H1 (cell line): Measurements from ENCODE around the gene CBLC. TPM values are rescaled to one million over a fixed set of nuclear protein-coding genes. Genes with fewer than 3 reads are reported as not detected.

Experiments
- CTCF ChIA-PET: fragments of 300-600 bp; sonication (Branson Sonifier 250); formaldehyde crosslinking; loops from one replicate; lab custom pipeline; 2021; ENCODE audit not compliant: partially characterized antibody; lab: Charles Lee
- POLR2A ChIA-PET: fragments of 300-600 bp; sonication (Branson Sonifier 250); formaldehyde crosslinking; loops from one replicate; lab custom pipeline; 2021; ENCODE audit warnings: inconsistent platforms; ENCODE audit not compliant: partially characterized antibody; lab: Charles Lee
- DNase-seq, 2 experiments: peaks; one replicate each; pipeline versions ENCODE4 v3.0.0 to v3.0.0-alpha.2; 2010 to 2022; ENCODE audit warnings: low spot score in 2 of 2, low read depth in 1 of 2, mixed read lengths in 1 of 2
- FAIRE-seq: peaks from 2 replicates; lab custom pipeline; 2011; peaks lifted over from hg19 to GRCh38; lab: Jason Lieb, UNC
- H2AFZ ChIP-seq: 2 replicates; pipeline ENCODE4 v1.8.1; 2012; ENCODE audit warnings: low read length, inconsistent platforms
- H2AK5ac ChIP-seq: 2 replicates; pipeline ENCODE4 v1.6.1; 2013; ENCODE audit warnings: low read depth, low read length
- H2BK120ac ChIP-seq: replicated peaks from 2 replicates; pipeline ENCODE3; 2013; ENCODE audit warnings: low read depth, low read length, inconsistent platforms
- H2BK12ac ChIP-seq: 2 replicates; pipeline ENCODE4 v1.6.1; 2013; ENCODE audit warnings: low read depth, low read length
- H2BK15ac ChIP-seq: 2 replicates; pipeline ENCODE4 v1.6.1; 2013; ENCODE audit warnings: low read length
- H2BK20ac ChIP-seq: 2 replicates; pipeline ENCODE4 v1.6.1; 2013; ENCODE audit warnings: low read length
- H2BK5ac ChIP-seq: 2 replicates; pipeline ENCODE4 v1.6.1; 2013; ENCODE audit warnings: low read depth, low read length
- H3K14ac ChIP-seq: 2 replicates; pipeline ENCODE4 v1.6.1; 2013; ENCODE audit warnings: inconsistent platforms; ENCODE audit not compliant: insufficient read length
- H3K18ac ChIP-seq: 2 replicates; pipeline ENCODE4 v1.6.1; 2013; ENCODE audit warnings: low read length; ENCODE audit errors: extremely low read depth
- H3K23ac ChIP-seq: 2 replicates; pipeline ENCODE4 v1.6.1; 2013; ENCODE audit warnings: inconsistent platforms; ENCODE audit not compliant: insufficient read length
- H3K23me2 ChIP-seq: 2 replicates; pipeline ENCODE4 v1.6.1; 2013; ENCODE audit warnings: low read depth, low read length
- H3K27ac ChIP-seq: 2 replicates; pipeline ENCODE4 v1.6.1; 2011; ENCODE audit warnings: low read depth, low read length, inconsistent platforms
- H3K27me3 ChIP-seq, 4 experiments: replicated peaks in 1 of 4; 1 replicate in 1 of 4; 2 replicates in 3 of 4; pipeline versions ENCODE4 v1.6.1 to v1.8.1; 2011 to 2013; ENCODE audit warnings: low read length in 3 of 4, mild to moderate bottlenecking in 3 of 4, inconsistent platforms in 2 of 4, mixed read lengths in 2 of 4, moderate library complexity in 1 of 4; ENCODE audit not compliant: control insufficient read depth in 3 of 4, insufficient read depth in 3 of 4; ENCODE audit errors: extremely low read depth in 1 of 4
- H3K36me3 ChIP-seq, 4 experiments: 2 replicates each; pipeline versions ENCODE4 v1.6.1 to v1.8.1; 2011 to 2013; ENCODE audit warnings: mild to moderate bottlenecking in 4 of 4, low read length in 3 of 4, moderate library complexity in 2 of 4, control low read depth in 1 of 4, inconsistent platforms in 1 of 4; ENCODE audit not compliant: insufficient read depth in 4 of 4, control insufficient read depth in 2 of 4
- H3K4ac ChIP-seq: replicated peaks from 2 replicates; pipeline ENCODE3; 2013; ENCODE audit warnings: low read length, low read depth, mixed read lengths, inconsistent platforms; ENCODE audit not compliant: insufficient read length
- H3K4me1 ChIP-seq, 4 experiments: replicated peaks in 1 of 4; 1 replicate in 1 of 4; 2 replicates in 3 of 4; pipeline versions ENCODE4 v1.6.1 to v1.8.1; 2011 to 2013; ENCODE audit warnings: low read length in 3 of 4, inconsistent platforms in 2 of 4, mixed read lengths in 1 of 4; ENCODE audit not compliant: insufficient read depth in 4 of 4, control insufficient read depth in 3 of 4
- H3K4me2 ChIP-seq, 2 experiments: 2 replicates each; pipeline versions ENCODE4 v1.6.1 to v1.8.1; 2011 to 2013; ENCODE audit warnings: low read depth in 2 of 2, low read length in 2 of 2, control low read depth in 1 of 2, inconsistent platforms in 1 of 2, mild to moderate bottlenecking in 1 of 2; ENCODE audit not compliant: insufficient read depth in 1 of 2
- H3K4me3 ChIP-seq, 4 experiments: fragments of 200-600, 300-600 bp in 1 of 4; sonication (generic), shearing (Covaris generic), sonication (Bioruptor Twin) in 1 of 4; 2 replicates each; pipeline versions ENCODE4 v1.5.1 to v1.8.1; 2011 to 2016; ENCODE audit warnings: low read length in 4 of 4, low read depth in 3 of 4, control low read depth in 2 of 4, inconsistent platforms in 2 of 4, mild to moderate bottlenecking in 2 of 4, mixed read lengths in 1 of 4, moderate library complexity in 1 of 4; ENCODE audit not compliant: insufficient read depth in 2 of 4; ENCODE audit errors: extremely low read depth in 1 of 4
- H3K56ac ChIP-seq: replicated peaks from 2 replicates; pipeline ENCODE3; 2013; ENCODE audit warnings: low read depth, mild to moderate bottlenecking, mixed read lengths, low read length, inconsistent platforms; ENCODE audit not compliant: insufficient read length
- H3K79me1 ChIP-seq: 2 replicates; pipeline ENCODE4 v1.6.1; 2013; ENCODE audit warnings: low read depth, low read length, control low read depth
- H3K79me2 ChIP-seq, 2 experiments: 2 replicates each; pipeline versions ENCODE4 v1.6.1 to v1.8.1; 2012 to 2013; ENCODE audit warnings: low read length in 2 of 2, mild to moderate bottlenecking in 2 of 2, inconsistent platforms in 1 of 2; ENCODE audit not compliant: insufficient read depth in 2 of 2, control insufficient read depth in 1 of 2
- H3K9ac ChIP-seq, 4 experiments: replicated peaks in 1 of 4; 1 replicate in 1 of 4; 2 replicates in 3 of 4; pipeline versions ENCODE4 v1.6.1 to v1.8.1; 2011 to 2013; ENCODE audit warnings: low read depth in 3 of 4, low read length in 3 of 4, control low read depth in 2 of 4, mild to moderate bottlenecking in 2 of 4, moderate library complexity in 2 of 4, inconsistent platforms in 1 of 4; ENCODE audit errors: extremely low read depth in 1 of 4
- H3K9me3 ChIP-seq, 2 experiments: 2 replicates each; pipeline versions ENCODE4 v1.6.1 to v1.8.1; 2012 to 2013; ENCODE audit warnings: mild to moderate bottlenecking in 2 of 2, moderate library complexity in 2 of 2, control low read depth in 1 of 2, inconsistent platforms in 1 of 2, low read depth in 1 of 2, low read length in 1 of 2, mixed read lengths in 1 of 2; ENCODE audit not compliant: insufficient read depth in 2 of 2
- H4K20me1 ChIP-seq, 2 experiments: replicated peaks in 1 of 2; 2 replicates each; pipeline versions ENCODE3 to v1.8.1; 2011 to 2013; ENCODE audit warnings: inconsistent platforms in 2 of 2, low read length in 2 of 2, mild to moderate bottlenecking in 1 of 2; ENCODE audit not compliant: insufficient read depth in 2 of 2, control insufficient read depth in 1 of 2
- H4K5ac ChIP-seq: 2 replicates; pipeline ENCODE4 v1.6.1; 2013; ENCODE audit warnings: low read length, low read depth, mixed read lengths, inconsistent platforms; ENCODE audit not compliant: insufficient read length
- H4K8ac ChIP-seq: 2 replicates; pipeline ENCODE4 v1.8.0; 2013; ENCODE audit warnings: mild to moderate bottlenecking, moderate library complexity, low read length, inconsistent platforms; ENCODE audit not compliant: insufficient read depth; ENCODE audit errors: extremely low read depth
- H4K91ac ChIP-seq: replicated peaks from 2 replicates; pipeline ENCODE3; 2013; ENCODE audit warnings: low read length, mixed read lengths, inconsistent platforms; ENCODE audit not compliant: insufficient read length
- ATF3 ChIP-seq: IDR thresholded peaks from 2 replicates; pipeline ENCODE4 v1.6.1; 2011; ENCODE audit warnings: low read depth, mild to moderate bottlenecking, low read length; ENCODE audit not compliant: insufficient read depth
- BRCA1 ChIP-seq: IDR thresholded peaks from 2 replicates; pipeline ENCODE4 v1.6.1; 2012; ENCODE audit warnings: low read depth, low read length, improper control_type of control experiment
- CBX8 ChIP-seq: fragments of 300-800, 300-1000 bp; sonication (generic); IDR thresholded peaks from 2 replicates; pipeline ENCODE4 v1.7.1; 2016; ENCODE audit warnings: low read depth, low read length, borderline replicate concordance
- CEBPB ChIP-seq: IDR thresholded peaks from 2 replicates; pipeline ENCODE4 v1.6.1; 2012; ENCODE audit warnings: low read depth, low read length
- HDAC6 ChIP-seq: IDR thresholded peaks from one replicate; pipeline ENCODE4 v1.7.1; 2012; ENCODE audit warnings: low read depth, mild to moderate bottlenecking, inconsistent platforms, low read length, moderate library complexity
- PHF8 ChIP-seq: fragments of 200-600 bp; sonication (generic); conservative IDR thresholded peaks from 2 replicates; pipeline ENCODE4 v1.7.1; 2012; ENCODE audit warnings: low read depth, mild to moderate bottlenecking, inconsistent platforms, low read length, moderate library complexity
- RBBP5 ChIP-seq: IDR thresholded peaks from 2 replicates; pipeline ENCODE4 v1.7.1; 2012; ENCODE audit warnings: low read depth, mild to moderate bottlenecking, inconsistent platforms, low read length, moderate library complexity, borderline replicate concordance
- SP1 ChIP-seq: IDR thresholded peaks from 2 replicates; pipeline ENCODE4 v1.6.1; 2011; ENCODE audit warnings: low read depth, low read length
- SP2 ChIP-seq: IDR thresholded peaks from 2 replicates; pipeline ENCODE4 v1.6.1; 2012; ENCODE audit warnings: mild to moderate bottlenecking, low read length, inconsistent platforms
- USF2 ChIP-seq: IDR thresholded peaks from 2 replicates; pipeline ENCODE4 v1.6.1; 2011; ENCODE audit warnings: low read length, improper control_type of control experiment
- WGBS, 2 experiments: shearing (Covaris generic) in 1 of 2; methylation state at CpG; one replicate each; pipeline versions ENCODE4 v1.1.6 to v1.1.7; 2013 to 2015; ENCODE audit warnings: low lambda C conversion rate in 2 of 2, mixed read lengths in 2 of 2, inconsistent platforms in 1 of 2, low coverage in 1 of 2, missing lambda C conversion rate in 1 of 2; ENCODE audit not compliant: insufficient replicate concordance in 2 of 2, insufficient coverage in 1 of 2, insufficient read length in 1 of 2; ENCODE audit errors: extremely low coverage in 1 of 2, missing lambda C conversion rate in 1 of 2; 5-methylcytosine and 5-hydroxymethylcytosine counted together
- polyA plus RNA-seq, 7 experiments: library from polyadenylated mRNA; depleted of rRNA in 3 of 7; stranded (reverse) in 5 of 7; unstranded in 2 of 7; fragments of >200 nt in 5 of 7; fragments of 200-250 nt in 2 of 7; gene quantifications; 1 replicate in 5 of 7; 2 replicates in 1 of 7; 4 replicates in 1 of 7; pipeline versions ENCODE4 v1.2.1 to v1.2.3, GENCODE V29; 2011 to 2013; ENCODE audit warnings: missing spikeins in 2 of 7, mixed read lengths in 2 of 7
- total RNA-seq: library from RNA; stranded (reverse); fragmentation: NEBNext Ultra II Directional; extraction: Animal tissue kit (Norgen Biotek cat#: 25700); gene quantifications from 2 replicates; pipeline ENCODE4 v1.2.1, GENCODE V29; 2021

CBLC gene
- total and polyA plus RNA-seq, 2 of the 8 experiments (the other 6 are each of a cell fraction or from before 2014, with no cell fraction given) = 17.4 to 35.7 TPM

- H3K27me3 ChIP-seq = no peaks in the 10 kb centered on the region
- H2BK15ac ChIP-seq = no peak overlapping the region
- H4K20me1 ChIP-seq = peaks cover 23 to 27% of the 10 kb centered on the region in 2 experiments
- no peak overlapping the region for H2AFZ ChIP-seq
- no peak overlapping the region for H4K8ac ChIP-seq
- H3K4ac ChIP-seq = no peak overlapping the region
- 1% methylated on average over 19 of the region's 19 CpGs; no CpG with 5 or more reads in 1 of the 2 experiments for WGBS, 2 experiments
- H4K5ac ChIP-seq = peak overlapping the region; percentile 58
- H3K23me2 ChIP-seq = peaks cover 18% of the 10 kb centered on the region
- peak overlapping the region; percentile 85 for H4K91ac ChIP-seq
- peak overlapping the region; percentile 43 for H3K27ac ChIP-seq
- ChIA-PET POLR2A (interaction anchor here (0.6 to 6.6 kb wide), 37 partner anchors 10 to 231 kb away, joined by 3 to 65 read pairs (median 5); partner anchors contain the start of genes APOE, BCAM, CLASRP and CLPTM1), CTCF (interaction anchor here (0.5 to 2.5 kb wide), 20 partner anchors 12 to 1073 kb away, joined by 3 to 10 read pairs (median 3); partner anchors contain the start of genes CBLC and RELB)
- peaks cover 14 to 24% (median 16%) of the 10 kb centered on the region in 4 experiments for H3K4me1 ChIP-seq
- H3K23ac ChIP-seq = no peak overlapping the region
- H3K79me1 ChIP-seq = peaks cover 13% of the 10 kb centered on the region
- no peaks in the 10 kb centered on the region for H3K9me3 ChIP-seq
- H2AK5ac ChIP-seq = no peak overlapping the region
- H2BK5ac ChIP-seq = peak overlapping the region; percentile 88
- H3K4me3 ChIP-seq = peak overlapping the region; percentile 77 to 98 (median 92)
- H3K4me2 ChIP-seq = peak overlapping the region; percentile 85 to 95
- no peak for FAIRE-seq
- H2BK120ac ChIP-seq = peak overlapping the region; percentile 25
- H3K56ac ChIP-seq = peak overlapping the region; percentile 60
- H3K18ac ChIP-seq = peak overlapping the region; percentile 96
- DNase-seq = peak in 1 of 2 experiments; percentile 66
- H3K36me3 ChIP-seq = no peaks in the 10 kb centered on the region
- H2BK12ac ChIP-seq = no peak overlapping the region; the same call in 1 of the 2 replicates
- H2BK20ac ChIP-seq = no peak overlapping the region
- H3K79me2 ChIP-seq = peaks cover 19 to 62% of the 10 kb centered on the region in 2 experiments
- no peak overlapping the region for H3K14ac ChIP-seq
- H3K9ac ChIP-seq = peak overlapping the region; percentile 36 to 90 (median 82); a peak in 6 of 7 replicates
- TF ChIP-seq CBX8 (no peak), SP2 (no peak), BRCA1 (no peak), SP1 (no peak), HDAC6 (no peak), USF2 (no peak), RBBP5 (0 out of 2 replicates have a peak, but pooled peaks have one; percentile 14), PHF8 (no peak), ATF3 (no peak), CEBPB (no peak)
Observed at GRCh38 chr19:44848036-44848811, 70.5 kb downstream of the CBLC start.
